Measurements from ENCODE around the gene ETV1. TPM values are rescaled to one million over a fixed set of nuclear protein-coding genes. Genes with fewer than 3 reads are reported as not detected.

The ETV1 gene
- 10 to 100 TPM in 1 of 3 donors, 1 to 10 TPM in 2; 3.2 to 10.1 (median 5.6) TPM for total RNA-seq

DNA sequence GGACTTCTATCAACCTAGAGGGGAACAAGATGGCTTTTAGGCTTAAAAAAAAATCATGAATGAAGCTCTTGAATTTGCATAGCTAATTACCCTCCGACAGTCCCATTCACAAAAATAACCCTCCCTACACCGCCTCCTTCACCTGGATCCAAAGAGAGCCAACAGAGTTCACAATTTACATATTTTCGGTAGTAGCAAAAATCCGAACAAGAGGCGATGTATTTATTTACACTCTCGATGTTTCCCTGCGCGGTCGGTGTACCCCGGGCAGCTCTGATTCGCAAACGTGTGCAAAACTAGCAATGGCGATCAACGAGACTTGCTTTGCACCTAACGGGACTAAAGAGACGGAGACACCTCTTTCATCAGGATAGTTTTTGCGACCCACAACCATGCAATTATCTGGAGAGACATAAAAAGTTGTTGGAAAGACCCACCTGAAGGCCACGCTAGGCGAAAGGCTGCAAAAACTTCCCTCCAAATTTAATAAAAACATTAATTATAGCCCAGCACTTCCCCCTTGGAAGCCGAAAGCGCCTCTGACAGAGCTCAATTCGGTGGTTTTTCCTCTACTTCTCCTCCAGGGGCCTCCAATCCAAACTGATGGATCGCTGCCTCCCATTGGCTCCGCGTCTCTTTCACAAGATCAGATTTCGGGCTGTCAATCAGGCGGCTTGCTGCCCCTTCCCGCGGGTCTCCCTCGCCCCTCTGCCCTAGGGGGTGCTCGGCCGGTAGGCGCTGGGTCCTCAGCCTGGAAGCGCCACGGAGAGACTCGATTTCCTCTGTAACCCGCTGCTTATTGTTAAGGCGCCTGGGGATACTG, at the start of gene ETV1:
ETV1 (minus strand) TSS at position 541 of the 823 bp plus-strand sequence. CDS start 614 bp downstream, outside the sequence.
- H3K36me3 ChIP-seq, result no peaks in the 10 kb centered on the region
- DNase-seq (ENCODE audit: low spot score in 2 of 2), result peak in 1 of 2 donors; percentile 54
- peak within 1 kb of the TSS; percentile 72 to 81 (median 74) for H3K4me3 ChIP-seq
- H3K9me3 ChIP-seq, result no peaks in the 10 kb centered on the region
- H3K27ac ChIP-seq, result peak within 1 kb of the TSS; percentile 93 to 96
- no peaks in the 10 kb centered on the region for H3K27me3 ChIP-seq
- intact Hi-C loops (cut with DNase I; ENCODE audit: low total_unique reads), result no loop called here
- no peaks in the 10 kb centered on the region for H3K4me1 ChIP-seq
- no peak for TF ChIP-seq POLR2A (IDR thresholded peaks at IDR 0.05)
- TF ChIP-seq, protein P1, sequence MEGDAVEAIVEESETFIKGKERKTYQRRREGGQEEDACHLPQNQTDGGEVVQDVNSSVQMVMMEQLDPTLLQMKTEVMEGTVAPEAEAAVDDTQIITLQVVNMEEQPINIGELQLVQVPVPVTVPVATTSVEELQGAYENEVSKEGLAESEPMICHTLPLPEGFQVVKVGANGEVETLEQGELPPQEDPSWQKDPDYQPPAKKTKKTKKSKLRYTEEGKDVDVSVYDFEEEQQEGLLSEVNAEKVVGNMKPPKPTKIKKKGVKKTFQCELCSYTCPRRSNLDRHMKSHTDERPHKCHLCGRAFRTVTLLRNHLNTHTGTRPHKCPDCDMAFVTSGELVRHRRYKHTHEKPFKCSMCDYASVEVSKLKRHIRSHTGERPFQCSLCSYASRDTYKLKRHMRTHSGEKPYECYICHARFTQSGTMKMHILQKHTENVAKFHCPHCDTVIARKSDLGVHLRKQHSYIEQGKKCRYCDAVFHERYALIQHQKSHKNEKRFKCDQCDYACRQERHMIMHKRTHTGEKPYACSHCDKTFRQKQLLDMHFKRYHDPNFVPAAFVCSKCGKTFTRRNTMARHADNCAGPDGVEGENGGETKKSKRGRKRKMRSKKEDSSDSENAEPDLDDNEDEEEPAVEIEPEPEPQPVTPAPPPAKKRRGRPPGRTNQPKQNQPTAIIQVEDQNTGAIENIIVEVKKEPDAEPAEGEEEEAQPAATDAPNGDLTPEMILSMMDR (IDR thresholded peaks at IDR 0.05), result no peak
- TF ChIP-seq POLR2AphosphoS5 (IDR thresholded peaks at IDR 0.05), result no peak

DNA sequence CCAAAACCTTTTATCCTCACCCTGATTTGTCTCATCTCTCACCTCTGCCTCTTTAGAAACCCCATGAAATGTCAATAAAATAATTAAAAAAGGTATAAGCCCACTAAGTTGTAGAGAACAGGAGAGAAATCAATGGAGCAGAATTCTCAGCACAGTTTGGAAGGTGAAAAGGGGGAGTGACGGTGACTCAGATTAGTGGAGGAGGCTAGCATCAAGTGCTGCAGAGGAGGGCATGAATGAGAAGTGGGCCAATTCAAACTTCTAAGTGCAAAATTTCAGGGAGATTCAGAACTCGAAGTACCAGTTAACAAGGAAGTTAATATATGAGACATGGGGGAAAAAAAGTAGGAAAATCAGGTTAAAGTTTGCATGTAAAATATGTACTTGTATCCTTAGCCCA, 34.9 kb upstream of the ETV1 start:
- TF ChIP-seq POLR2A (IDR thresholded peaks at IDR 0.05) (no peak), POLR2AphosphoS5 (IDR thresholded peaks at IDR 0.05) (no peak)
- TF ChIP-seq, protein P1 (IDR thresholded peaks at IDR 0.05), result no peak
- intact Hi-C loops (cut with DNase I; ENCODE audit: low total_unique reads), result no loop called here
- no peaks in the 10 kb centered on the region for H3K27me3 ChIP-seq
- no peak overlapping the region for H3K27ac ChIP-seq
- no peaks in the 10 kb centered on the region for H3K4me1 ChIP-seq
- H3K9me3 ChIP-seq, result no peaks in the 10 kb centered on the region
- no peak overlapping the region for H3K4me3 ChIP-seq
- no peaks in the 10 kb centered on the region for H3K36me3 ChIP-seq
- no peak for DNase-seq (ENCODE audit: low spot score in 2 of 2)

DNA sequence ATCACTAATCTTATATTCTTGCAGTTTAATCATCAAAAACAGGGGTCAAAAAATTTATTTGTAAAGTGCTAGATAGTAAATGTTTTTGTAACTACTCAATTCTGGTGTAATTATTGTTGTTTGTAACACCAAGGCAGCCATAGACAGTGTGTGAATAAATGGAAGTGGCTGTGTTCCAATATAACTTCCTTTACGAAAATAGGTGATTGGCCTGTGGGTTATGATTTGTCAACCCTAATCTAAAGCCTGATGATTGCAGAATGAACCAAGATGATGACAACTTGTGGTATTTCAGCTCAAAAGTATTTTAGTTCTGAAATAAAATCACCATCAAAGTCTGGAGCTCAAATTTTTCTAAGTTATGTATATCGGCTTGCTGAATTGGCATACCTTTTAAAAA, 34.4 kb upstream of the ETV1 start:
- Histone ChIP-seq H3K27me3 (no peaks in the 10 kb centered on the region), H3K36me3 (no peaks in the 10 kb centered on the region), H3K27ac (no peak overlapping the region), H3K4me1 (no peaks in the 10 kb centered on the region), H3K4me3 (no peak overlapping the region), H3K9me3 (no peaks in the 10 kb centered on the region)
- no peak for TF ChIP-seq POLR2A (IDR thresholded peaks at IDR 0.05)
- TF ChIP-seq, protein P1 (IDR thresholded peaks at IDR 0.05), result no peak
- no peak for TF ChIP-seq POLR2AphosphoS5 (IDR thresholded peaks at IDR 0.05)
- no peak for DNase-seq (ENCODE audit: low spot score in 2 of 2)
- intact Hi-C loops (cut with DNase I; ENCODE audit: low total_unique reads), result no loop called here

DNA sequence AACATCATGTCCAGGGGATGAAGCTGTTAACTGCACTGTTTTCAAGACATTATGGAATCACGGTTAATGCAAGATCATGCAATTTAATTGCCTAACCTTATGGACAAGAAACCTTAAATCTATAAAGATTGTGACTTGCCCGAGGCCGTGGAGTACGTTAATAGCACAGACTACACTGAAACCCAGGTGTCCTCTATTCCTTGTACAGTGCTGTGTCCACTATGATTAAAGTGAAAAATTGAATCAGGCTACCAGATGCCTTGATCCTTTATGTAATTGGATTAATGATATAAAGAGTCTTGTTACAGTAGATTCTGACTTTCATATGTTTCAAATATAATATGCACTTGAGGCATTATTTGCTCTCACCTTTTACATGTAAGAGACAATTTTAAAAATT, 33.9 kb upstream of the ETV1 start:
- TF ChIP-seq, protein P1 (IDR thresholded peaks at IDR 0.05), result no peak
- TF ChIP-seq POLR2AphosphoS5 (IDR thresholded peaks at IDR 0.05), result no peak
- TF ChIP-seq POLR2A (IDR thresholded peaks at IDR 0.05), result no peak
- no peaks in the 10 kb centered on the region for H3K36me3 ChIP-seq
- no peaks in the 10 kb centered on the region for H3K27me3 ChIP-seq
- no peak overlapping the region for H3K4me3 ChIP-seq
- no peak overlapping the region for H3K27ac ChIP-seq
- intact Hi-C loops (cut with DNase I; ENCODE audit: low total_unique reads), result no loop called here
- no peaks in the 10 kb centered on the region for H3K9me3 ChIP-seq
- no peaks in the 10 kb centered on the region for H3K4me1 ChIP-seq
- DNase-seq (ENCODE audit: low spot score in 2 of 2), result no peak

DNA sequence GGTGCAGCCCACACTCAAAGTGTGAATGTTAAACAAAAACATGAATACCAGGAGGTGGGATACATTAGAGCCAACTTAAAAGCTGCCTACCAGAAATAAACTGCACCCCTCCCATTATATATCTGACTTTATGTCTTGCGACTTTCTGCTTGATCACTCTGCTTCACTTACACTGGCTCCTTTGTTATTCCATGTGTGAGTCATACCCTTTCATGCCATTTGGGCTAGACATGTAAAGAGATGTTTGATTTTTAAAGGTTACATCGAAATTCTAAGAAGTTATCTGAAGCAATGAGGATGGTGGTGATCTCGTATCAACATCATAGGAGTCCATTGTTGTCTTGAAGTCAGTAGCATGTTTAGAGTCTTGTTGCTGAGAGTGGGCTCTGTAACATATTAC, 31.6 kb upstream of the ETV1 start:
- Histone ChIP-seq H3K9me3 (no peaks in the 10 kb centered on the region), H3K4me3 (no peak overlapping the region), H3K4me1 (no peaks in the 10 kb centered on the region), H3K27ac (no peak overlapping the region), H3K27me3 (no peaks in the 10 kb centered on the region), H3K36me3 (no peaks in the 10 kb centered on the region)
- TF ChIP-seq, protein P1 (IDR thresholded peaks at IDR 0.05), result no peak
- TF ChIP-seq POLR2AphosphoS5 (IDR thresholded peaks at IDR 0.05) (no peak), POLR2A (IDR thresholded peaks at IDR 0.05) (no peak)
- DNase-seq (ENCODE audit: low spot score in 2 of 2), result no peak
- intact Hi-C loops (cut with DNase I; ENCODE audit: low total_unique reads), result no loop called here

Measured in breast epithelium (tissue), 4 donors.